ENCODE data around the gene INPP5A.
"Not testable (repeated sequence)": the region's sequence is repeated elsewhere in the genome, so short reads cannot be mapped to it uniquely, and the experiment has no call there.

INPP5A gene

DNA sequence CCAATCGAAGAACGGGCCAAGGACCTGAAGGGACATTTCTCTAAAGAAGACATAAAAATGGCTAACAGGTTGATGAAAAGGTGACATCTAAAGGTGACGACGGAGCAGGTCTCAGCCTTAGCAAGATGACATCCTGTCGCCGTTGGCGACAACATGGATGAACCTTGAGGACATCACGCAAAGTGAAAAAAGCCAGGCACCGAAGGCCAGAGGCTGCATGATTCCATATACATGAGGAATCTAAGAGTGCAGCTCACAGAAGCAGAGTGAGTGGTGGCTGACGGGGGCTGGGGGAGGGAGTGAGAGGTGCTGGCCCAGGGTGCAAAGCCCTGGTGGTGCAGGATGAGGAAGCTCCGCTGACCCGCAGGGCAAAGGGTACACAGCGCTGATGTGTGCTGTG, 282.5 kb downstream of the INPP5A start:
- no peak for DNase-seq (ENCODE audit: low spot score)
- H3K9me3 ChIP-seq (replicated peaks in 1 of 2; ENCODE audit: control insufficient read depth in 2 of 2, insufficient read depth in 1 of 2, low read depth in 1 of 2, low read length in 2 of 2): peaks cover 1 to 11% of the 10 kb centered on the region in 2 donors
- H3K4ac ChIP-seq (ENCODE audit: low read length): no peak overlapping the region
- H4K8ac ChIP-seq (ENCODE audit: low read depth, low read length): no peak overlapping the region
- no peak overlapping the region for H3K27ac ChIP-seq (replicated peaks; ENCODE audit: low read length)
- H3K14ac ChIP-seq (ENCODE audit: low read length): no peak overlapping the region
- H3K23ac ChIP-seq (ENCODE audit: low read depth, low read length, poor library complexity): no peak overlapping the region
- no peak overlapping the region for H3K18ac ChIP-seq (ENCODE audit: low read length)
- H2AFZ ChIP-seq (ENCODE audit: low read length): no peak overlapping the region
- H2BK120ac ChIP-seq (ENCODE audit: low read depth, low read length): no peak overlapping the region
- no peak overlapping the region for H2BK5ac ChIP-seq (ENCODE audit: low read length)
- H3K9ac ChIP-seq (ENCODE audit: low read depth, low read length, poor library complexity): no peak overlapping the region
- H2AK5ac ChIP-seq (ENCODE audit: low read depth, low read length): no peak overlapping the region
- no peak overlapping the region for H3K4me2 ChIP-seq (ENCODE audit: insufficient read depth, low read length, poor library complexity, severe bottlenecking)
- H2BK12ac ChIP-seq (ENCODE audit: low read length): no peak overlapping the region
- no CpG with 5 or more reads among the region's 13 CpGs for WGBS, 2 donors (ENCODE audit: extremely low coverage in 2 of 2, insufficient read length in 2 of 2, insufficient replicate concordance in 1 of 2)
- no peak overlapping the region for H4K91ac ChIP-seq (ENCODE audit: low read depth, low read length, poor library complexity)
- no peaks in the 10 kb centered on the region for H3K36me3 ChIP-seq (replicated peaks in 1 of 2; ENCODE audit: control insufficient read depth in 2 of 2, insufficient read depth in 2 of 2, low read length in 2 of 2)
- no peak overlapping the region for H3K4me3 ChIP-seq (ENCODE audit: low read length in 2 of 2)
- no peaks in the 10 kb centered on the region for H3K4me1 ChIP-seq (ENCODE audit: control insufficient read depth in 2 of 2, insufficient read depth in 1 of 2, low read depth in 1 of 2, low read length in 2 of 2)
- peaks cover 2% of the 10 kb centered on the region for H3K79me1 ChIP-seq (ENCODE audit: low read depth, low read length)
- peaks cover 0 to 3% (median 0%) of the 10 kb centered on the region in 3 experiments for H3K27me3 ChIP-seq (ENCODE audit: control insufficient read depth in 3 of 3, insufficient read depth in 3 of 3, low read depth in 1 of 3, low read length in 3 of 3)
- H2BK15ac ChIP-seq (ENCODE audit: low read length): no peak overlapping the region

DNA sequence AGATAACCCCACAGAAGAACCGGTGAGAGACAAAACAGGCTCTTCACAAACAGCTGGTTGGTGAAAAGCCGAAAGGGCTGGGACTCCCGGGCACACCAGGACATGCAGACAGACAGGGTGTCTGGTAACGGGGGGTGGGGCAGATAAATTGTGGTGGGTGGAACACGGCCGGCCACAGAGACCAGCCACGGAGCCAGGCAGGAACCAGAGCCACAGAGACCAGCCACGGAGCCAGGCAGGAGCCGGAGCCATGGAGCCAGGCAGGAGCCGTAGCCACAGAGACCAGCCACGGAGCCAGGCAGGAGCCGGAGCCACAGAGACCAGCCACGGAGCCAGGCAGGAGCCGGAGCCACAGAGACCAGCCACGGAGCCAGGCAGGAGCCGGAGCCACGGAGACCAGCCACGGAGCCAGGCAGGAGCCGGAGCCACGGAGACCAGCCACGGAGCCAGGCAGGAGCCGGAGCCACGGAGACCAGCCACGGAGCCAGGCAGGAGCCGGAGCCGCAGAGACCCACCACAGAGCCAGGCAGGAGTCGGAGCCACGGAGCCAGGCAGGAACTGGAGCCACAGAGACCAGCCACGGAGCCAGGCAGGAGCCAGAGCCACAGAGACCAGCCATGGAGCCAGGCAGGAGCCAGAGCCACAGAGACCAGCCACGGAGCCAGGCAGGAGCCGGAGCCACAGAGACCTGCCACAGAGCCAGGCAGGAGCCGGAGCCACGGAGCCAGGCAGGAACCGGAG, 288.4 kb downstream of the INPP5A start:
- H3K27me3 ChIP-seq (ENCODE audit: control insufficient read depth in 3 of 3, insufficient read depth in 3 of 3, low read depth in 1 of 3, low read length in 3 of 3); H2BK5ac ChIP-seq (ENCODE audit: low read length); H4K8ac ChIP-seq (ENCODE audit: low read depth, low read length); H4K91ac ChIP-seq (ENCODE audit: low read depth, low read length, poor library complexity); H3K23ac ChIP-seq (ENCODE audit: low read depth, low read length, poor library complexity); H3K9ac ChIP-seq (ENCODE audit: low read depth, low read length, poor library complexity); H3K4me2 ChIP-seq (ENCODE audit: insufficient read depth, low read length, poor library complexity, severe bottlenecking); H3K36me3 ChIP-seq (replicated peaks in 1 of 2; ENCODE audit: control insufficient read depth in 2 of 2, insufficient read depth in 2 of 2, low read length in 2 of 2); H3K4me1 ChIP-seq (ENCODE audit: control insufficient read depth in 2 of 2, insufficient read depth in 1 of 2, low read depth in 1 of 2, low read length in 2 of 2); H2BK120ac ChIP-seq (ENCODE audit: low read depth, low read length); H3K14ac ChIP-seq (ENCODE audit: low read length); H2AK5ac ChIP-seq (ENCODE audit: low read depth, low read length); H2AFZ ChIP-seq (ENCODE audit: low read length); DNase-seq (ENCODE audit: low spot score); H3K4ac ChIP-seq (ENCODE audit: low read length); H3K79me1 ChIP-seq (ENCODE audit: low read depth, low read length); H2BK15ac ChIP-seq (ENCODE audit: low read length); H3K27ac ChIP-seq (replicated peaks; ENCODE audit: low read length): not testable (repeated sequence)
- Histone ChIP-seq H3K18ac (ENCODE audit: low read length) (peak overlapping the region; percentile 71), H2BK12ac (ENCODE audit: low read length) (peak overlapping the region; percentile 94), H3K9me3 (replicated peaks in 1 of 2; ENCODE audit: control insufficient read depth in 2 of 2, insufficient read depth in 1 of 2, low read depth in 1 of 2, low read length in 2 of 2) (peaks cover 4 to 11% of the 10 kb centered on the region in 2 donors), H3K4me3 (ENCODE audit: low read length in 2 of 2) (peak overlapping the region in 1 of 2 donors; percentile 62)
- no CpG with 5 or more reads among the region's 34 CpGs for WGBS, 2 donors (ENCODE audit: extremely low coverage in 2 of 2, insufficient read length in 2 of 2, insufficient replicate concordance in 1 of 2)

DNA sequence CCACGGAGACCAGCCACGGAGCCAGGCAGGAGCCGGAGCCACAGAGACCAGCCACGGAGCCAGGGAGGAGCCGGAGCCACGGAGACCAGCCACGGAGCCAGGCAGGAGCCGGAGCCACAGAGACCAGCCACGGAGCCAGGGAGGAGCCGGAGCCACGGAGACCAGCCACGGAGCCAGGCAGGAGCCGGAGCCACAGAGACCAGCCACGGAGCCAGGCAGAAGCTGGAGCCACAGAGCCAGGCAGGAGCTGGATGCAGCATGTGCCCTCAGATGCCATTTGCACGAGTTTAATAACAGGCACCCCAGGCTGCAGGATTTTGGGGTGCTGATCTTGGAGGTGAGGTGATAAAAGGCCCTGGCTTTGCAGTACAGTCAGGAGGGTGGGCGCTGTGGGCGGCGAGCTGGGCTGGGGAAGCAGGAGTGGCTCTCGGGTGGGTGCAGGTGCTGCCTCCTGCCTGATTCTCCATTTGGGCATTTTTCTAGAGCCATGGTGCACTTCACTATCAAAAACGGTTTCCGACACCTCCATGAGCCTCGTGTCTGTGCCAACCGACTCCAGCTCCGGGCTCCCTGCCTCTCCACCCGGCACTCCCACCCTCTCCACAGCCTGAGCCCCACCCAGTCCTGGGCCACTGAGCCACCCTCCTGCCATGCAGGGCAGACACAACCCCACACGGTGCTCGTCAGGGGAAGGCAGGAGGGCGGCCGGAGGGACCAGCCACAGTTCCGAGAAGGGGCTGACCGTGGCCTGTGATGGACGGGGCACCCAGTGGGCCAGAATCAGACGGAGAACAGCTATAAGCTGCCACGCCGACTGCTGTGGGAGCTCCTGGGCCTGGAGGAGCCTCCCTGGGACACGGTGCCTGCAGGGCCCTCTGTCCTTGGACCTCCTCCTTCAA, 289.2 kb downstream of the INPP5A start:
- Histone ChIP-seq H3K4ac (ENCODE audit: low read length) (no peak overlapping the region), H3K27ac (replicated peaks; ENCODE audit: low read length) (no peak overlapping the region), H2AFZ (ENCODE audit: low read length) (no peak overlapping the region), H3K4me1 (ENCODE audit: control insufficient read depth in 2 of 2, insufficient read depth in 1 of 2, low read depth in 1 of 2, low read length in 2 of 2) (no peaks in the 10 kb centered on the region), H4K91ac (ENCODE audit: low read depth, low read length, poor library complexity) (no peak overlapping the region), H3K79me1 (ENCODE audit: low read depth, low read length) (no peaks in the 10 kb centered on the region), H3K4me3 (ENCODE audit: low read length in 2 of 2) (peak overlapping the region in 1 of 2 donors; percentile 15), H3K9ac (ENCODE audit: low read depth, low read length, poor library complexity) (no peak overlapping the region), H3K4me2 (ENCODE audit: insufficient read depth, low read length, poor library complexity, severe bottlenecking) (no peak overlapping the region), H3K9me3 (replicated peaks in 1 of 2; ENCODE audit: control insufficient read depth in 2 of 2, insufficient read depth in 1 of 2, low read depth in 1 of 2, low read length in 2 of 2) (peaks cover 4 to 11% of the 10 kb centered on the region in 2 donors), H2AK5ac (ENCODE audit: low read depth, low read length) (no peak overlapping the region), H2BK5ac (ENCODE audit: low read length) (no peak overlapping the region), H4K8ac (ENCODE audit: low read depth, low read length) (peak overlapping the region; percentile 65), H3K36me3 (replicated peaks in 1 of 2; ENCODE audit: control insufficient read depth in 2 of 2, insufficient read depth in 2 of 2, low read length in 2 of 2) (no peaks in the 10 kb centered on the region), H2BK12ac (ENCODE audit: low read length) (no peak overlapping the region), H3K18ac (ENCODE audit: low read length) (no peak overlapping the region), H3K27me3 (ENCODE audit: control insufficient read depth in 3 of 3, insufficient read depth in 3 of 3, low read depth in 1 of 3, low read length in 3 of 3) (peaks cover 0 to 14% (median 0%) of the 10 kb centered on the region in 3 experiments), H2BK120ac (ENCODE audit: low read depth, low read length) (no peak overlapping the region), H3K23ac (ENCODE audit: low read depth, low read length, poor library complexity) (no peak overlapping the region), H2BK15ac (ENCODE audit: low read length) (no peak overlapping the region), H3K14ac (ENCODE audit: low read length) (no peak overlapping the region)
- DNase-seq (ENCODE audit: low spot score): no peak
- WGBS, 2 donors (ENCODE audit: extremely low coverage in 2 of 2, insufficient read length in 2 of 2, insufficient replicate concordance in 1 of 2): no CpG with 5 or more reads among the region's 36 CpGs

- peaks cover 4 to 11% of the 10 kb centered on the region in 2 donors for H3K9me3 ChIP-seq (replicated peaks in 1 of 2; ENCODE audit: control insufficient read depth in 2 of 2, insufficient read depth in 1 of 2, low read depth in 1 of 2, low read length in 2 of 2)
- H3K27ac ChIP-seq (replicated peaks; ENCODE audit: low read length): no peak overlapping the region
- no peaks in the 10 kb centered on the region for H3K4me1 ChIP-seq (ENCODE audit: control insufficient read depth in 2 of 2, insufficient read depth in 1 of 2, low read depth in 1 of 2, low read length in 2 of 2)
- no peaks in the 10 kb centered on the region for H3K79me1 ChIP-seq (ENCODE audit: low read depth, low read length)
- no peak overlapping the region for H3K4ac ChIP-seq (ENCODE audit: low read length)
- no peak overlapping the region for H3K23ac ChIP-seq (ENCODE audit: low read depth, low read length, poor library complexity)
- no peak overlapping the region for H4K8ac ChIP-seq (ENCODE audit: low read depth, low read length)
- no peak overlapping the region for H2AK5ac ChIP-seq (ENCODE audit: low read depth, low read length)
- H2BK12ac ChIP-seq (ENCODE audit: low read length): no peak overlapping the region
- H4K91ac ChIP-seq (ENCODE audit: low read depth, low read length, poor library complexity): no peak overlapping the region
- no peak for DNase-seq (ENCODE audit: low spot score)
- no peak overlapping the region for H2AFZ ChIP-seq (ENCODE audit: low read length)
- H2BK5ac ChIP-seq (ENCODE audit: low read length): no peak overlapping the region
- no peaks in the 10 kb centered on the region for H3K36me3 ChIP-seq (replicated peaks in 1 of 2; ENCODE audit: control insufficient read depth in 2 of 2, insufficient read depth in 2 of 2, low read length in 2 of 2)
- peaks cover 0 to 16% (median 0%) of the 10 kb centered on the region in 3 experiments for H3K27me3 ChIP-seq (ENCODE audit: control insufficient read depth in 3 of 3, insufficient read depth in 3 of 3, low read depth in 1 of 3, low read length in 3 of 3)
- H3K9ac ChIP-seq (ENCODE audit: low read depth, low read length, poor library complexity): no peak overlapping the region
- H2BK15ac ChIP-seq (ENCODE audit: low read length): no peak overlapping the region
- H3K4me2 ChIP-seq (ENCODE audit: insufficient read depth, low read length, poor library complexity, severe bottlenecking): no peak overlapping the region
- H3K4me3 ChIP-seq (ENCODE audit: low read length in 2 of 2): no peak overlapping the region
- no peak overlapping the region for H3K18ac ChIP-seq (ENCODE audit: low read length)
- no CpG with 5 or more reads among the region's 13 CpGs for WGBS, 2 donors (ENCODE audit: extremely low coverage in 2 of 2, insufficient read length in 2 of 2, insufficient replicate concordance in 1 of 2)
- no peak overlapping the region for H3K14ac ChIP-seq (ENCODE audit: low read length)
- H2BK120ac ChIP-seq (ENCODE audit: low read depth, low read length): no peak overlapping the region
Measured at GRCh38 chr10:132827423-132827789, 289.8 kb downstream of the INPP5A start.

Data from neuronal stem cell (in vitro differentiated cells).